HG03060 (cell line): ENCODE measurements around the gene GTF2F2.
"Not testable (repeated sequence)": the region's sequence is repeated elsewhere in the genome, so short reads cannot be mapped to it uniquely, and the experiment has no call there.

ENCODE experiments used
- ATAC-seq: cut with Tn5 transposase; IDR thresholded peaks from one replicate; pipeline ENCODE4 v1.9.1; 2021; ENCODE audit warnings: low read depth, moderate number of reproducible peaks; ENCODE audit not compliant: unreplicated experiment

Gene GTF2F2

DNA sequence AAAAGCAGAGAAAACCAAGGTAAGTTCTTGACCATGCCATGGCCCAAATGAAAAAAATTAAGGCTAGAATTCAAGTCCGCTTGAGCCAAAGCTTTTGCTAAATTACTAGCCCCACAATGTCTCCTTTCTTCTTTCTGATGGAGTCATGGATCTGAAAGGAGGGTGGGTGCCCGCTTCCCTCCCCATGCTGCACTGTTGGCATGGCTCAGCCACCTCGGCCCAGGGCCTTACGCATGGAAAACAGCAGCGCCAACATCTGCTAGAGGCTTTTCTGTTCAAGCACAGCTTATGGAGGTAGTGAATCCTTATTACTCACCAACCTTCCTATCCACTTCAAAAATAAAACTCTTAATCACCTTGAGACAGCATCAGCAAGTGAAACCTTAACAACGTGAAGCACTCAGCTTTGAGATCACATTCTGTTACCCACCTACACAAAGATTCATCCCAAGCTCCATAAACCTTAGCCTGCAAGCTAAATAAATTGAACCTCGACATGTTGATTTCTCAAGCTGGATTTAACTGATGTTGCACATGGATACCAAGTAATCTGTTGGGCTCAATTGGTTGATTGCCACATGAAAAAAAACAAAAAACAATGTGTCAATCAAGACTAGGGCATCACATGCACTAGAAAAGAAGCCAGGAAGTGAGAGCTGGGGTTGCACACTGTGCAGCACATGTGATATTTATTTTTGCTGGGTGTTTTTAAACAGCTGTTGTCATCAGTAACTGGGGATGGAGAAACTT, 177.3 kb downstream of the GTF2F2 start:
- no peak for ATAC-seq

DNA sequence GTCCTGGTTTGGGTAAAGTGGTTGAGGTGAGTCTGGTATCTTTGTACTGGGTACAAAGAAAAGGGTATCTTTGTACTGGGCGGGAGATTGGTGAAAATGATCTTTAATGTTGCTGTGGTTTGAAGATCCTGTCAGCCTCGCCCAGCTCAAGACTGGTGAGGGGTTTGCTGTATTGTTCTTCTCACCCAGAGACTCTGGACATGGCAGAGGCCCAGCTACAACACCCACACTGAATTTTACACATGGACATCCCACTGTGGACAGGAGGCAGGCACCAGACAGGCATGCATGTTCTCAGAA, 177.8 kb downstream of the GTF2F2 start:
- ATAC-seq = no peak

DNA sequence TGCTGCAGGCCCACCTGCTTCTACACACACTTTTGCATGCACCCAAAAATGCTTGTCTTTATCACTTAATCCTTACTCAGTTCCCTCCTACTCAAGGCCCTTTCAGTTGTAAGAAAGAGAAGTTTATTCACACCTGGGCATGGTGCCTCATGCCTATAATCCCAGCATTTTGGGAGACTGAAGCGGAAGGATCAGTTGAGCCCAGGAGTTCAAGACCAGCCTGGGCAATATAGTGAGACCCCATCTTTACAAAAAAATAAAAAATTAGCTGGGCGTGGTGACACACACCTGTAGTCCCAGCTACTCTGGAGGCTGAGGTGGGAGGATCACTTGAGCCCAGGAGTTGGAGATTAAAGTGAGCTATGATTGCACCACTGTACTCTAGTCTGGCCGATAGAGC, 178.2 kb downstream of the GTF2F2 start:
- ATAC-seq = not testable (repeated sequence)

DNA sequence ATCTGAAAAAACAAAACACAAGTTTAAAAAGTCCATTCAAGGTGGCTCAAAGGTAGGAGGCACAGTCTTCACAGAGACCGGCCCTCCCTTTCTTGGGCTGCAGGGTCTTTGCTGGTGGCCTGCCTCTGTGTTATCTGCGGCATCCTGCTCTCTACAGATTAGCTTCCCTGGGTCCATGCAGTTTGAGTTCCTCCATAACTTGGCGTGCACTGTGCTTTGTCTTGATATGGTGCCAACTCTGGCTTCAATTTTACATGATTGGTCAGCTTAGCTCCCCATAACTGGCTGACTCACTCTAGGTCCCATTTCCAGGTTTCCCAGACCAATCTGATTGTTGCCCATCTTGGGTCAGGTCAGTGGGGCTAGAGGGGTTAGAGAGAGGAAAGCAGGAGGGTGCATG, 178.9 kb downstream of the GTF2F2 start:
- ATAC-seq = no peak

DNA sequence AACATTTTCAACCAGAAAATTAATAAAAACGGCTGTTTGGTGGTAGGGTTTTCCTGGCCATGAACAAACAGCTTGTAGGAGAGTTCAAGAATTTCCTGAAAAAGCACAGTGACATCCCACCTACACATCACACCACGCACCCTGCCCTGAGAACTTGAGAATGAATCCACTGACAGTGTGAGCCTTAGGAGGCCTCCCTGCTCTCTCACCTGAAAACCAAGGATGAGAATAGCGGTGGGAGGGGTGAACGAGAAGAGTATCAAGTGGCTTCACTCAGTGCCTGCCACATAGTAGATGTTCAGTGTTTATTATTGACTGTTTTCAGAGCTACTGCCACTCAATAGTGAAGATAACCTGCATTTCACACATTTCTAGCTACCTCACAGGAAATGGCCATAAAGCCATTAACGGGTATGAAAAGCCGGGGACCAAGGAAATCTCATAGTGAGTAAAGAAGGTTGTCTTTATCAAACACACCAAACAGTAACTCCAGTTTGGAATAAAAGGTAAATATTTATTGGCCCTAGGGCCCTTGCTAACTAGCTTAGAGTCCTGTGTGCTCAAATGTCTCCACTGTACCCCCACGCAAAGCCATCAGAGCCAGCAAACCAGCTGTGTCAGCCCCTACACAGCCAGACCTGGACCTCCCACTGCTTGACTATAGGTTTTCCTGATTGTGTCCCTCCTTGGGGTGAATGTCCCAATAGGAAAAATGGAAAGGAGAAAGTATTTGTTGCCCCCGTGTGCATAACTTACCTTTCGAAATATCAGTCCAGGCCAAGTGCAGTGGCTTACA, 180.1 kb downstream of the GTF2F2 start:
- ATAC-seq = no peak

DNA sequence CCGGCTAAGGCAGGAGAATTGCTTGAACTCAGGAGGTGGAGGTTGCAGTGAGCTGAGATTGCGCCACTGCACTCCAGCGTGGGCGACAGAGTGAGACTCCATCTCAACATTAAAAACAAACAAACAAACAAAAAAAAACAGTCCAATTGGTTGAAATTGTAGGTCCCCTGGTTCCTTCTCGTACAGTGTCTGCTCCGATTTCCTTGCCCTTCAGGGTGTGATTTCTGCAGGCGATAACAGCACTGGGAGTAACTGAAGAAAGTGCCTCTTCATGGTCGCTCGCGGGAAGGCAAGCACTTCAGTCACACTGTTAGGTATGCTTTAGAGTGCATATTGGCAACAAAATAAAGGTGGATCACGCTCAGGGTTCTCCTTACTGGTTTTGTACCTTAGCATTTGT, 181.0 kb downstream of the GTF2F2 start:
- ATAC-seq = no peak

DNA sequence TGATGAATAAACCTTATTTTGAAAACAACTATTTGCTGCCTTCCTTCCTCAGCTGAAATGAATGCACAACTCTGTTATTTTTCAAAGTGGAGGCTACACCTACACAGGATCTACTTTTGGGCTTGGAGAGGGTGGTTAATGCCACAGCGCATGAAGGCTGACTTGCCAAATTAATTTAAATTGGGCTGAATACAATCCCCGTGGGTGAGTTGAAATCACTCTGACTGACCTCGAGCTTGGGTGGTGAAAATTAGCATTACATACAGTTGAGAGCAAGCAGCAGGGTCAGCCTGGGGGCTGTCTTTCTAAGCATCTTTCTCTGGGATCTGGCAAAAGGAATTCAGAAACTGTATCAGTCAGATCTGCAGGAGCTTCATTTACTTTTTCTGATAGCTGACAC, 182.2 kb downstream of the GTF2F2 start:
- ATAC-seq = no peak

DNA sequence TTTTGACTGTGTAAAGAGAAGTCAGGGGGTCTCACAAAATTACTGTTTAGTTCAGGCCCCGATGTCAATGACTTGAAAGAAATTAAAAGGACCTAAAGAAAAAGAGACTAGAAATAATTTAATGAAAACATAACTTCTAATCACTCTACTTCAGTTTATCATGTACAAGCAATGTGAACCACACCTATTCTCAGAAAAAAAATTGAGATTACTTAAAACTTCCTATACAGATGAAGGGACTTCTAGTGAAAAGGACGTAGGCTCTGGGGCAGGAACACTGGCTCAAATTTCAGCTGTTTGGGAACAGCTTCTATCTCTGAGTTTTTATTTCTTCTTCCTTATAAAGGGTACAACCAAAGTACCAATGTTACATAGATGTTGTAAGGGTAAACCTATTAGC, 182.7 kb downstream of the GTF2F2 start:
- no peak for ATAC-seq

DNA sequence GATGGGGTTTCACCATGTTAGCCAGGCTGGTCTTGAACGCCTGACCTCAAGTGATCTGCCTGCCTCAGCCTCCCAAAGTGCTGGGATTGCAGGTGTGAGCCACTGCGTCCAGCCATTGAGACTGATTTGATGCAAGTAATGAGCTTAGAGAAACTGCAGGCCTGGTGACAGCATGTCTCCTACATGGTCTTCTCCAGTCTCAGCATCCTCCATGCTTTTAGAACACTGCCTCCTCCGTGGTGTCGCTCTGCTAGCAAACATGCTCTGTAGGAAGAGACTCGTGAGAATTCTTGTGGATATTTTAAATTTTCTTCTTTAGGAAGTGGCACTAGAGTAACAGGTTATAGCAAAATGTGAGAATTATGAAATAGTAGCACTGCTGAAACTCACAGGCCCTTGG, 183.6 kb downstream of the GTF2F2 start:
- no peak for ATAC-seq

DNA sequence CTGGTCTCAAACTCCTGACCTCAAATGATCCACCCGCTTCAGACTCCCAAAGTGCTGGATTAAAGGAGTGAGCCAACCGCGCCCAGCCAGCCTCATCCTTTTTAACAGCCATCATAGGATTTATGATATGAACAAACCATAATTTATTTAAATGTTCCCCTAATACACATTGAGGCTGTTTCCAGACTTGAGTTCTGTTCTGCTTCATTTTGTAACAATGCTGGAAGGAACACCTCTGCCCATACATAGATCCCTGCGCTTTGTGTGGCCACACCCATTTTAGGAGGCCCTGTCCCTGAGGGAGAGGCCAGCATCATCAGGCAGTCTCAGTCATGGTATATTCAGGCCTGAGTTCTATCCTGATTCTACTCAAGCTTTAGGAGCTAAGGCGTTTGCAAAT, 184.8 kb downstream of the GTF2F2 start:
- ATAC-seq = no peak

DNA sequence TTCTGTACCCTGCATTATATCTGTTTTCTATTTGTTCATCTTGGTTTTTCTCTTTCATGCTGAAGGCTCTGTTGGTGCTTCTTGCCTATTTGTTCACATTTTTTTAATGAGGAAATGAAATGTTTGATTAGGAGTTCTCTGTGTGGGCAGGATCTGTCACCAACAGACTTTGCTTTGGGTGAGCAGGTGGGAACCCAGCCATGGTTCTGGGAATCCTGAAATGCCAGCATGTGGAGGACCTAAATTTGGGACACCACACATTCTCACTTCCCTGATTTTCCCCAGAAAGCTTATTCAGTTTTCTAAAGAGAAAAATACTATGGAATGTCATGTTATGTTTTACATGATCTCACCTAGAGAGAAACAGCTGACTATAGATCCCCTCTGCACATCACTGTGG, 186.7 kb downstream of the GTF2F2 start:
- no peak for ATAC-seq

DNA sequence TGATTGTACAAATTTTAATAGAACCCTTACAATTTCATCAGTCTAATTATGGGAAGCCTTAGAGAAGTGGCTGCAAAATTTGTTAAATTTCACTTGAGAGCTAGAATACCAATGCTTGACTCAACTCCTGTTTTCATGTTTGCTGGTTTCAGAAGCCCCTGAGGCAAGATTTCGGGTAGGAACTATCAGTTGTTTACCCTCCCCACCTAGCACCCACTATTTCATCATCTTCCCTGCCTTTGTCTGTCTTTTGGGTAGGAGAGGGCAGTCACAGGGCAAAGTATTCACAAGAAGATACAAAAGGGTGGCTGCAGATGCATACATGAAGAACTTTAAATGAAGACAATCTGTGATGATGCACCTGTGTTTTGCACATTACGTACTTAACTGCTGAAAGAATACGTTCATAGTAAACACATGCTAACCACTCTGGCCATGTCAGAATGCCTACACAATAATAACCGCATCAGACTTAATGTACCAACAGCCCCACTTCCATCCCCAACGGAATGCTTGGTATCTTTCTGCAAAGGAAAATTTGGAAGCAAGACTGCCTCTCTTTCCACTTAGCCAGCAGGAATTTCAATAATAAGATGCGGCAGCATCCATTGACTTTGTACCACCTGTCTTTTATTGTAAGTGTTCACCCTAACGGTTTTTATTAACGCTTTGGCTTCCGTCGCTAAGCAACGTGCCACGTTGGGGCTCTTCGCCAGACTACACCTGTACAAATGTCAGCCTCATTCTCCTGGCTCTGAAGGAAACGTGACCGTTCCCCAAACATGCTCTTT, 190.2 kb downstream of the GTF2F2 start:
- ATAC-seq = no peak

DNA sequence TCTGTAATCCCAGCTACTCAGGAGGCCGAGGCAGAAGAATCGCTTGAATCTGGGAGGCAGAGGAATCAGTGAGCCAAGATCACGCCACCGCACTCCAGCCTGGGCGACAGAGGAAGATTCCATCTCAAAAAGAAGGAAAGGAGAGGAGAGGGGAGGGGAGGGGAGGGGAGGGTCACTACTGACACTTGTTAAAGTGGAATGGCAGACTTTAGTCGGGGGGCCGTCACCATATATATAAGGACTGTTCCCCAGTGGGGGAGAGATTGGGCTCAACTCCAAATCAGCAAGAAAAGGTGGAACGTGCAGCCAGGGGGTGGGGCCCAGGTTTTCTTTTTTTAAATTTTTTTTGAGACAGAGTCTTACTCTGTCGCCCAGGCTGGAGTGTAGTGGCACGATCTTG, 194.5 kb downstream of the GTF2F2 start:
- ATAC-seq = no peak

DNA sequence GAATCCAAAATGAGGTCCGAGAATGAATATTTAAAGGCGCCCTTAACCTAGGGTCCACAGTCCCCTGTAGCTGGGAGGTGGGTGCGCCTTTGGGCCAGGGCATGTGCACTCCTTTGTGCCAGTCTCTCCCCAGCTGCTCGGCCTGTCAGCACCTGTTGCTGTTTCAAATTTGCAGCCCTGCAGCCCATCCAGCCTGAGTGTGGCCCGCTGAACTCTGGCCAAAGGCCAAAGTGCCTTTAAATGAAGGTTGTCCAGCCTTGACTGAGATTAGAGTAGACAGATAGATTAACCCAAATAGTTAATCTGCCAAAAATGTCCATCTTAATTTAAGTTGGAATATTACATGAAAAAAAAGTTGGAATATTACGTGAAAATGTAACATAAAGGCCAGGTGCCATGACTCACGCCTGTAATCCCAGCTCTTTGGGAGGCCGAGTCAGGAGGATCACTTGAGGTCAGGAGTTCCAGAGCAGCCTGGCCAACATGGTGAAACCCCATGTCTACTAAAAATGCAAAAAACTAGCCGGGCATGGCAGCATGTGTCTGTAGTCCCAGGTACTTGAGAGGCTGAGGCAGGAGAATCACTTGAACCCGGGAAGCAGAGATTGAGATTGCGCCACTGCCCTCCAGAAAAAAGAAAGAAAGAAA, 195.3 kb downstream of the GTF2F2 start:
- no peak for ATAC-seq

DNA sequence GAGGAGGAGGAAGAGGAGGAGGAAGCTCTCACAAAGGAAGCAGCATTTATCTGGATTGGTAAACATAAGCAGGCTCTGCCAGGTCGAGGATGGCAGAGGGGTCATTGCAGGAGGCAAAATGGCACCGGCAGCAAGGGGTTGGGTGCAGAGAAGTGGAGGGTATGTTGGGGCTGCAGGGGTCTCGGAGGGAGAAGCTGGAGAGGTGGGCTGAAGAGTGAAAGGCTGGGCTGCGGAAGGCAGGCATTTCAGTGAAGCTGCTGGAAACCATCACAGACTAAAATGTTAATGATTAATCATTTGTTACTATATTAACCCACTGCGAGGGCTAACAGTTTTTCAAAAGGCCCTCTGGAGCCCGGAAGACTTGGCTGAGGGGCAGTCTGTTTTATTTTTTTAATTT, 196.0 kb downstream of the GTF2F2 start:
- no peak for ATAC-seq

DNA sequence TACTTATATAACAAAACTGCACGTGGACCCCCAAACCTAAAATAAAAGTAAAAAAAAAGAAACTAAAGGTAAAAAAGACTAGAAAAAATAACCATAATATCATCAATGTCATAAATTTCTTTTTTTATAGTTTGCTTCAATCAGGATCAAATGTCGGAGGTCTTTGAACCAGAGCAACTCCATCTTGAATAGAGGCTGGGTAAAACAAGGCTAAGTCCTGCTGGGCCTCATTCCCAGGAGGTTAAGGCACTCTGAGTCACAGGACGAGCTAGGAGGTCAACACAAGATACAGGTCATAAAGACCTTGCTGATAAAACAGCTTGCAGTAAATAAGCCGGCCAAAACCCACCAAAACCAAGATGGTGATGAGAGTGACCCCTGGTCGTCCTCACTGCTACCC, 196.7 kb downstream of the GTF2F2 start:
- ATAC-seq = no peak

DNA sequence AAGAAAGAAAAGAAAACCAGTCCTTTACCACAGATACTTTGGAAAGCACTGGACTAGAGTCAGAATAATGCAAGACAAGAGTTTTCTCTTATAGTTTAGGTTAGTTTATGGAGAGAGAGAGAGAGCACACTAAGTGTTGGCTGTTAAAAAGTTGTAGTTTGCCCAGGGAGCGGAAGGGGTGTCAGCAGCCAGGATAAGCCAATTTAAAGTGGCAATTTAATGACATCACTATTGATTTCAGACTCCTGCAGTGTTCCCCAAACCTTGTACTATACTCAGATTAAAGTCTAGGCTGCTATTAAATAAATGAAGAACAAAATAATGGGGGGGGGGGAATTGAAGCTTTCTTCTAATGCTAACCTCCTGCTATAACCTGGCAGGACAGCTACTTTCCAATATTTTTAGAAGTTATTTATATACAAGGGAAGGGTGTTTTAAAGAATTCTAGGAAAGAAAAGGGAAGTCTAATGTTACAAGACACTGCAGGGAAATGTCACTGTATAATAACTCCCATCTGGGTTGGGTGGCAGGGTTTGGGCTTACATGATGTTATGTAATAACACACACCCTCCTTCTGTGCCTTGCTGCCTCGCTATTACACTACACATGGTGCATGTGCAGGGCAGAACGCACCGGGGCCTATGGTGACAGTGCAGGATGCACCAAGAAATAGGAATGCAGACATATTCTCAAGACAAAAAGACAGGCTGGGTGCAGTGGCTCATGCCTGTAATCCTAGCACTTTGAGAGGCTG, 200.7 kb downstream of the GTF2F2 start:
- no peak for ATAC-seq

DNA sequence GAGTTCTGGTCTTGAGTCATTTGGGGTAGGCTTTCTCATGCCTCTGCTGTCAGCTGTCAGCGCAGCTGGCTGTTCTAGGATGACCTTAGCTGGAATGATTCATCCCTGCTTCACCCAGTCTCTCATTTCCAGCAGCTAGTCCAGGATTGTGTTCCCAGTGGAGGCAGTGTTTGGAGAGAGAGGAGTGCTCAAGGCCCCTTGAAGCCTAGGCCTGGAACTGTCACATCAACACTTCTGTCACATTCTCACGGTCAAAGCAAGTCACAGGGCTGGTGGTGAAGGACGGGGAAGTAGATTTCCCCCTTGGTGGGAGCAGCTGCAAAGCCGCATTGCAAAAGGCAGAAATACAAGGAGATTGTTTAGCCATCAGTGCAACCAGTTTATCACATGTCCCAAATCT, 205.5 kb downstream of the GTF2F2 start:
- no peak for ATAC-seq

DNA sequence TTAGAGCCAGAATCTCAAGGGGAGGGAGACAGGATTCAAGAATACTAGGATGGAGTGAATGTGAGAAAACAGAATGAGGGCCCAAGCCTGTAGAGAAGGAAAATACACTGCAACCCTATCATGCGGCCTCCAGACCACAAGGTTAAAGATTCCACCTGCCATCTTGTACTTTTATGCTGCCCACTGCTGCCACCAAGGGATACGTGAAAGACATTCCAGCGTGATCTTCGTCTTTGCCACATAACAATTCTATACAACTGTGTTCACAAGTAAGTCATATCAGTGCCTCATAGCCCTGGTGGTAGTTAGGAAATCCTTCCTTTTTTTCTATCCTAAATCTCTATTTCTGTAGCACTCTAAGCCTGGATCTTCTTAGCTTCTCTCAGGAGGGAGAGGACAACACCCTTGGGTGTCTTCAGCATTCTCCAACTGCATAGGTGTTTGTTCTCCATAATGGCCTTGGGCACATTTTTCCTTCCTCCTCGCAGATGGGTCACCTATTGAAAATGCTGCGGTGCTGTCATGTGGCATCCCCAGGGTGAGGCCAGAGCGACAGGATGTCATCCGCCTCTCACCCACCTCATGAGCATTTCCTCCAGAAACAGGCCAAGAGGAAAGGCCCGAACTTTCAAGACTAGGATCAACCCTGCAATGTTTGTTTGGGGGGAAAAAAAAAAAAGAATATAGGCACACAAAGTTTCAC, 207.1 kb downstream of the GTF2F2 start:
- ATAC-seq = no peak

DNA sequence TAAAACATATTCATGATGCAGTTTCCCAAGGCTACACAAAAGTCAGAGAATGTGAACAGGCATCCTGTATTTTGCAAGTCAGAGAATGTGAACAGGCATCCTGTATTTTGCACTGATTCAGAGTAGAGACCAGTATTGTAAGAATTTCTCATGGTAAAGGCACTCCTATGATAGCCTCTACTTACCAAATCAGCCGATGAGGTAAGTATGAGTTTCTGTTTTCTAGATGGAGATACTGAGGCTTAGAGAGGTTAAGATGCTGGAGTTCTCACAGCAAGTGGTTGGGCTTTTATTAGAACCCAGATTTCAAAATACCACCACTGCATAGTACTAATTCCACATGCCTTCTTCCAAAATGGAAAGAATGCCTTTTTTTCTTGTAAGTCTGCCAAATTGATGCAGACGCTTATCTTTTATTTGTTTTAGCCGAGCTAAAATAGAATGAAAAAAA, 208.4 kb downstream of the GTF2F2 start:
- ATAC-seq = no peak
